ENCODE measurements around the gene NUP62. TPM values are rescaled to one million over a fixed set of nuclear protein-coding genes. Genes with fewer than 3 reads are reported as not detected.

Gene NUP62
- total RNA-seq, 1 donor from 2014 or later: 88.8 TPM

DNA sequence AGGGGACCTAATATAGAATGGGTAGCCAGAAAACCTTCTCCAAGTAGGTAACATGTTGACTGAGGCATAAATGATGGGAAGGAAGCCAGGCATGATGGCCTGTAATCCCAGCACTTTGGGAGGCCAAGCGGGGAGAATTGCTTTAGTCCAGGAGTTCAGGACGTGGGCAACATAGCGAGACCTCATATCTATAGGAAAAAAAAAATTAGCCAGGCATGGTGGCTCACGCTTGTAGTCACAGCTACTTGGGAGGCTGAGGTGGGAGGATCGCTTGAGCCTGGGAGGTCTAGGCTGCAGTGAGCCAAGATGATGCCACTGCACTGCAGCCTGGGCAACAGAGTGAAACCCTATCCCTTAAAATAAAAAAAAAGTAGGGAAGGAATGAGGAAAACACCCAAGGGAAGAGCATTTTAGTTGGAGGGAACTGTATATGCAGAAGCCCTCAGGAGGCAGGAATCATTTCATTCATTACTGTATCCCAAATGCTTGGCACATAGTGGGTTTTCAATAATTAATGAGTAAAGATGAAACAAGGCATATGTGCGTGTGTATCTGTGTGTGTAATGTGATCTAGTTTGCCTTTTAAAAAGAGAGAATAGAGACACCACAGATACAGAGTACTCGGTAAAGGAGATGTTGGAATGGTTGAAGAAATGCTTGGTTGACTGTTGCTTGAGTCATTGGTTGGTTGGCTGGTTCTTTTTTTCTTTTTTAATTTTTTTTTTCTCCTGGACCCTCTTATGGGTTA is 2.2 kb upstream of the NUP62 start:
- H3K36me3 Mint-ChIP-seq: peaks cover 25% of the 10 kb centered on the region
- H3K4me1 Mint-ChIP-seq (ENCODE audit: unreplicated experiment): peaks cover 20% of the 10 kb centered on the region
- TF ChIP-seq CTCF (conservative IDR thresholded peaks at IDR 0.05): no peak
- H3K4me3 Mint-ChIP-seq: peak overlapping the region; percentile 51
- no peak for DNase-seq (ENCODE audit: extremely low spot score, unreplicated experiment)
- H3K27me3 Mint-ChIP-seq: peaks cover 4% of the 10 kb centered on the region
- peaks cover 4% of the 10 kb centered on the region for H3K9me3 Mint-ChIP-seq
- H3K27ac Mint-ChIP-seq: no peak overlapping the region

GRCh38 chr19:49930483-49931011 is 1.2 kb upstream of the NUP62 start:
- peaks cover 25% of the 10 kb centered on the region for H3K36me3 Mint-ChIP-seq
- H3K4me3 Mint-ChIP-seq: peak overlapping the region; percentile 98
- no peaks in the 10 kb centered on the region for H3K27me3 Mint-ChIP-seq
- no peak for TF ChIP-seq CTCF (conservative IDR thresholded peaks at IDR 0.05)
- peaks cover 20% of the 10 kb centered on the region for H3K4me1 Mint-ChIP-seq (ENCODE audit: unreplicated experiment)
- DNase-seq (ENCODE audit: extremely low spot score, unreplicated experiment): no peak
- peak overlapping the region; percentile 100 for H3K27ac Mint-ChIP-seq
- H3K9me3 Mint-ChIP-seq: peaks cover 4% of the 10 kb centered on the region

DNA sequence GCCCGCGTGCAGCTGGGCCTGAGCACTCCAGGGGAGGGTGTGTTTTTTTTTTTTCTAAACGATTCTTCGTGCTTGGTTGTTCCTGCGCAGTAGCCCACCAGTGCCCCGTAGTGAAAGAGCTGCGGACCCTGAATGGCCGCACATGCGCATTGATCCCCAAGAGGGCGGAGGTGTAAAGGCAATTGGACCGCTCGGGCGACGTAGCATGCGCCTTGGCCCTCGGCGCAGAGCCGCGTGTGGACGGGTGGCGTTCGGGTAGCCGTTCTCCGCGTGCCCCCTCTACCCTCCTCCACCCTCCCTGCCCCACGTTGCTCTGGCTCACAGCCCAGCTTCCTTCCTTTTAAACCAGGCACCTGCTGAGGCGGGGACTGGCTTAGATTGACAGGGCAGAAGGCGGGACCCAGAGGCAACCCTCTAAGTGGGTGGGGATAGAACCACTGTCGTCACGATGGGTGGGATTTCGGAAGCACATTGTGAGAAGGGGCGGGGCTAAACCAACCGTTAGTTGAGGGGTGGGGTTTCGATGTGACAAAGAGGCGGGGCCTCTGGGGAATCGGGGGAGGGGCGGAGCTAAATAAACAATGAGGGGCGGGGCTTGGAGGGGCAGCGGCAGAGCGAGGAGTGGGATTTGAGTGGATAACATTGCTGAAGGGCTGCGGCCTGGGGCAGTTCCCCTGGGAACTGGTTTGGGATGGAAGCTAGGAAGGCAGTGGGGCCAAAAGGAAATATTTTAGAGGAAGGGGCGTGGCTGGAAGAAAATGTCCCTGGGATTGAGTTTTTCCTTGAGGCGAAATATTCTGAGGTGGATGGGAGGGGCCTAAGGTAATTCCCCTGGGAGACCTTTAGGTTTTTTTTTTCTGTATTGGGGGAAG is 543 bp upstream of the NUP62 start:
- Mint-ChIP-seq H3K4me1 (ENCODE audit: unreplicated experiment) (peaks cover 20% of the 10 kb centered on the region), H3K27me3 (no peaks in the 10 kb centered on the region), H3K9me3 (peaks cover 4% of the 10 kb centered on the region), H3K4me3 (peak overlapping the region; percentile 98), H3K36me3 (peaks cover 25% of the 10 kb centered on the region), H3K27ac (peak overlapping the region; percentile 100)
- DNase-seq (ENCODE audit: extremely low spot score, unreplicated experiment): peak; percentile 93
- TF ChIP-seq CTCF (conservative IDR thresholded peaks at IDR 0.05): peak; percentile 39

DNA sequence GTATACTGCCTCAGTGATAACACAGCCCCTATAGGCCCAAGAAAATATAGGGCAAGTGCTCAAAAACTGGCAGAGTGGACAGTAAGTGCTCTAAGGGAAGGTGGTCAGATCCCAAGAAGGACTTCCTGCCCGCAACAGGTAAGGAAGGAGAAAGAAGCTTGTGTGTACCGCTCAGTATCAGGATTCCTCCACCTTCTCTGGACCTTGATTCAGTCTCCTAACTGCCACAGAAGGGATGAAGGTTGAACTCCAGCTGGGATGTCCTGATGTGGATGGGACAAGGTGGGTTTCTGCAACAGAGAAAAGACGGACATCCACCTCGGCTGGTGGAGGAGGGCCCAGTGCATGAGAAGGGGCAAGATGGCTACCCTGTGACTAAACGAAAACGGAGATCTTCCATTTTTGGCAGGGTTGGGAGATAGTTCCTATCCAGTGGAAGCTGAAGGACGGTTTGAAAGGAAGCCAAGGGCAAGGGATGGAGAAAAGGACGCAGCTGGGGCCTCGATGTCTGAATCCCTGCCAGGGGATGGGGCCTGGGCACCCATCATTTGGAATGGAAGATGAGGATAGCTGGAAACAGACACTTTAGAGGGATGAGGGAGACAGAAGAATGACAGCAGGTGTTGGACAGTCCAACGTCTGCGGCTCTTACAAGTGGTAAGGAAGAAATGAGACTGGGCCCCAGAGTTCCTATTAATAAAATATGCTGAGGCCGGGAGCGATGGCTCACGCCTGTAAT is 1.6 kb downstream of the NUP62 start:
- peaks cover 20% of the 10 kb centered on the region for H3K4me1 Mint-ChIP-seq (ENCODE audit: unreplicated experiment)
- peak overlapping the region; percentile 60 for H3K27ac Mint-ChIP-seq
- DNase-seq (ENCODE audit: extremely low spot score, unreplicated experiment): no peak

More for the DNA sequence above, 1.6 kb downstream of the NUP62 start:
- Mint-ChIP-seq H3K9me3 (peaks cover 4% of the 10 kb centered on the region), H3K36me3 (peaks cover 21% of the 10 kb centered on the region), H3K4me3 (peak overlapping the region; percentile 98), H3K27me3 (no peaks in the 10 kb centered on the region)
- no peak for TF ChIP-seq CTCF (conservative IDR thresholded peaks at IDR 0.05)

All from type B pancreatic cell (in vitro differentiated cells).